NCI-H1092 (cell line): ENCODE measurements around the gene C3orf38.
"Not testable (repeated sequence)": the region's sequence is repeated elsewhere in the genome, so short reads cannot be mapped to it uniquely, and the experiment has no call there.

Experiments used
- DNase-seq: peaks from one replicate; lab custom pipeline; 2025; lab: John Stamatoyannopoulos, UW

The C3orf38 gene

GRCh38 chr3:88149509-88150362 is at the start of gene C3orf38:
Gene C3orf38 (plus strand): TSS chr3:88149959. CDS start chr3:88150053, 94 bp downstream.
- DNase-seq: peak; percentile 92

- no peak for DNase-seq
Measured at GRCh38 chr3:88101142-88101541, 48.6 kb upstream of the C3orf38 start.

GRCh38 chr3:88105325-88105724 is 44.4 kb upstream of the C3orf38 start:
- DNase-seq: no peak

- DNase-seq: no peak
Measured at GRCh38 chr3:88112289-88112688, 37.5 kb upstream of the C3orf38 start.

GRCh38 chr3:88113311-88114162 is 36.2 kb upstream of the C3orf38 start:
- DNase-seq: peak; percentile 41

GRCh38 chr3:88114878-88115549 is 34.7 kb upstream of the C3orf38 start:
- DNase-seq: no peak

GRCh38 chr3:88117683-88118082 is 32.1 kb upstream of the C3orf38 start:
- DNase-seq: no peak

- not testable (repeated sequence) for DNase-seq
Measured at GRCh38 chr3:88118603-88119002, 31.2 kb upstream of the C3orf38 start.

- no peak for DNase-seq
Measured at GRCh38 chr3:88123526-88123925, 26.2 kb upstream of the C3orf38 start.

GRCh38 chr3:88131695-88132094 is 18.1 kb upstream of the C3orf38 start:
- no peak for DNase-seq

GRCh38 chr3:88132894-88133293 is 16.9 kb upstream of the C3orf38 start:
- no peak for DNase-seq

- DNase-seq: no peak
Measured at GRCh38 chr3:88133711-88134263, 16.0 kb upstream of the C3orf38 start.

GRCh38 chr3:88137836-88138235 is 11.9 kb upstream of the C3orf38 start:
- no peak for DNase-seq

- DNase-seq: no peak
Measured at GRCh38 chr3:88141458-88142083, 8.2 kb upstream of the C3orf38 start.

- DNase-seq: no peak
Measured at GRCh38 chr3:88142094-88142624, 7.6 kb upstream of the C3orf38 start.

GRCh38 chr3:88147261-88147660 is 2.5 kb upstream of the C3orf38 start:
- DNase-seq: no peak

GRCh38 chr3:88148651-88149050 is 1.1 kb upstream of the C3orf38 start:
- DNase-seq: no peak

- peak; percentile 30 for DNase-seq
Measured at GRCh38 chr3:88149101-88149508, 654 bp upstream of the C3orf38 start.

- no peak for DNase-seq
Measured at GRCh38 chr3:88150371-88150770, 612 bp downstream of the C3orf38 start.

- no peak for DNase-seq
Measured at GRCh38 chr3:88150806-88151205, 1.0 kb downstream of the C3orf38 start.

GRCh38 chr3:88151358-88151757 is 1.6 kb downstream of the C3orf38 start:
- DNase-seq: no peak
